Measurements from ENCODE around the gene CTF1.
"Not testable (repeated sequence)": the region's sequence is repeated elsewhere in the genome, so short reads cannot be mapped to it uniquely, and the experiment has no call there.

GRCh38 chr16:30860729-30861128 lies 35.7 kb upstream of the CTF1 start:
- not testable (repeated sequence) for TF ChIP-seq REST (IDR thresholded peaks at IDR 0.05; ENCODE audit: low read depth); CTCF (IDR thresholded peaks at IDR 0.05 in 2 of 3, conservative IDR thresholded peaks at IDR 0.05 in 1 of 3; ENCODE audit: borderline replicate concordance in 1 of 3, insufficient read depth in 1 of 3, low read depth in 2 of 3, low read length in 2 of 3); POLR2A (IDR thresholded peaks at IDR 0.05; ENCODE audit: borderline replicate concordance, extremely low read depth, insufficient read depth, insufficient read length); CEBPB (IDR thresholded peaks at IDR 0.05; ENCODE audit: low read depth); EZH2 (IDR thresholded peaks at IDR 0.05); SIN3A (IDR thresholded peaks at IDR 0.05; ENCODE audit: low read depth); YY1 (IDR thresholded peaks at IDR 0.05; ENCODE audit: extremely low read depth, insufficient replicate concordance, low read depth, low read length); EZH2phosphoT487 (IDR thresholded peaks at IDR 0.05; ENCODE audit: borderline replicate concordance); ELF1 (IDR thresholded peaks at IDR 0.05; ENCODE audit: borderline replicate concordance, low read depth); JUND (IDR thresholded peaks at IDR 0.05)

All from HCT116 (cell line).